Muscle layer of duodenum (tissue), 2 donors: ENCODE measurements around the gene PTPRM.

Experiments
- H3K27ac ChIP-seq: one replicate; pipeline ENCODE4 v1.7.0; 2013; ENCODE audit warnings: mild to moderate bottlenecking, low read length
- H3K27me3 ChIP-seq: one replicate; pipeline ENCODE4 v1.7.0; 2013; ENCODE audit warnings: low read depth, mild to moderate bottlenecking, control low read depth, low read length
- H3K36me3 ChIP-seq, 2 donors: one replicate each; pipeline ENCODE4 v1.7.0; 2013; ENCODE audit warnings: low read length in 2 of 2, control low read depth in 1 of 2, mild to moderate bottlenecking in 1 of 2; ENCODE audit not compliant: insufficient read depth in 2 of 2, control insufficient read depth in 1 of 2
- H3K4me1 ChIP-seq, 2 donors: one replicate each; pipeline ENCODE4 v1.7.0; 2013; ENCODE audit warnings: low read length in 2 of 2, mild to moderate bottlenecking in 2 of 2, control low read depth in 1 of 2, moderate library complexity in 1 of 2; ENCODE audit not compliant: insufficient read depth in 2 of 2, control insufficient read depth in 1 of 2
- H3K4me3 ChIP-seq, 2 donors: one replicate each; pipeline ENCODE4 v1.7.0; 2013; ENCODE audit warnings: low read length in 2 of 2, low read depth in 1 of 2, mild to moderate bottlenecking in 1 of 2
- H3K9me3 ChIP-seq, 2 donors: one replicate each; pipeline ENCODE4 v1.7.0; 2013; ENCODE audit warnings: low read length in 2 of 2, control low read depth in 1 of 2, mild to moderate bottlenecking in 1 of 2; ENCODE audit not compliant: control insufficient read depth in 1 of 2
- donor health status: healthy.

The PTPRM gene

GRCh38 chr18:7990670-7991069 lies 423.6 kb downstream of the PTPRM start:
- Histone ChIP-seq H3K27me3 (no peaks in the 10 kb centered on the region), H3K9me3 (no peaks in the 10 kb centered on the region), H3K4me3 (no peak overlapping the region), H3K36me3 (no peaks in the 10 kb centered on the region), H3K4me1 (no peaks in the 10 kb centered on the region), H3K27ac (no peak overlapping the region)

- Histone ChIP-seq H3K36me3 (no peaks in the 10 kb centered on the region), H3K27me3 (no peaks in the 10 kb centered on the region), H3K4me3 (no peak overlapping the region), H3K4me1 (no peaks in the 10 kb centered on the region), H3K9me3 (no peaks in the 10 kb centered on the region), H3K27ac (no peak overlapping the region)
Measured at GRCh38 chr18:8001711-8002301, 434.7 kb downstream of the PTPRM start.

GRCh38 chr18:8003878-8004675 lies 437.0 kb downstream of the PTPRM start:
- Histone ChIP-seq H3K36me3 (no peaks in the 10 kb centered on the region), H3K27me3 (no peaks in the 10 kb centered on the region), H3K9me3 (no peaks in the 10 kb centered on the region), H3K27ac (no peak overlapping the region), H3K4me3 (no peak overlapping the region), H3K4me1 (no peaks in the 10 kb centered on the region)

- Histone ChIP-seq H3K27ac (no peak overlapping the region), H3K4me1 (no peaks in the 10 kb centered on the region), H3K27me3 (no peaks in the 10 kb centered on the region), H3K4me3 (no peak overlapping the region), H3K36me3 (no peaks in the 10 kb centered on the region), H3K9me3 (no peaks in the 10 kb centered on the region)
Measured at GRCh38 chr18:8004792-8005191, 437.7 kb downstream of the PTPRM start.

GRCh38 chr18:8005870-8006569 lies 438.9 kb downstream of the PTPRM start:
- Histone ChIP-seq H3K27me3 (no peaks in the 10 kb centered on the region), H3K4me1 (no peaks in the 10 kb centered on the region), H3K9me3 (no peaks in the 10 kb centered on the region), H3K36me3 (no peaks in the 10 kb centered on the region), H3K4me3 (no peak overlapping the region), H3K27ac (no peak overlapping the region)

- Histone ChIP-seq H3K4me3 (no peak overlapping the region), H3K27me3 (no peaks in the 10 kb centered on the region), H3K4me1 (no peaks in the 10 kb centered on the region), H3K36me3 (no peaks in the 10 kb centered on the region), H3K27ac (no peak overlapping the region), H3K9me3 (no peaks in the 10 kb centered on the region)
Measured at GRCh38 chr18:8006979-8007378, 439.9 kb downstream of the PTPRM start.

- Histone ChIP-seq H3K4me3 (no peak overlapping the region), H3K27ac (no peak overlapping the region), H3K36me3 (no peaks in the 10 kb centered on the region)
Measured at GRCh38 chr18:8008033-8008432, 440.9 kb downstream of the PTPRM start.

GRCh38 chr18:8011361-8011760 lies 444.2 kb downstream of the PTPRM start:
- no peaks in the 10 kb centered on the region for H3K9me3 ChIP-seq
- no peaks in the 10 kb centered on the region for H3K36me3 ChIP-seq
- H3K27ac ChIP-seq = no peak overlapping the region
- H3K4me1 ChIP-seq = no peaks in the 10 kb centered on the region
- no peak overlapping the region for H3K4me3 ChIP-seq
- H3K27me3 ChIP-seq = no peaks in the 10 kb centered on the region

More at GRCh38 chr18:8008033-8008432, 440.9 kb downstream of the PTPRM start:
- Histone ChIP-seq H3K4me1 (no peaks in the 10 kb centered on the region), H3K9me3 (no peaks in the 10 kb centered on the region), H3K27me3 (no peaks in the 10 kb centered on the region)

GRCh38 chr18:8011906-8012305 lies 444.8 kb downstream of the PTPRM start:
- Histone ChIP-seq H3K4me1 (no peaks in the 10 kb centered on the region), H3K4me3 (no peak overlapping the region), H3K9me3 (no peaks in the 10 kb centered on the region), H3K27ac (no peak overlapping the region), H3K27me3 (no peaks in the 10 kb centered on the region), H3K36me3 (no peaks in the 10 kb centered on the region)

- Histone ChIP-seq H3K27ac (no peak overlapping the region), H3K36me3 (no peaks in the 10 kb centered on the region), H3K4me3 (no peak overlapping the region), H3K27me3 (no peaks in the 10 kb centered on the region), H3K9me3 (no peaks in the 10 kb centered on the region), H3K4me1 (no peaks in the 10 kb centered on the region)
Measured at GRCh38 chr18:8018701-8019331, 451.7 kb downstream of the PTPRM start.

GRCh38 chr18:8019600-8019999 lies 452.5 kb downstream of the PTPRM start:
- H3K27me3 ChIP-seq = no peaks in the 10 kb centered on the region
- H3K9me3 ChIP-seq = no peaks in the 10 kb centered on the region
- no peaks in the 10 kb centered on the region for H3K4me1 ChIP-seq
- H3K4me3 ChIP-seq = no peak overlapping the region
- H3K27ac ChIP-seq = no peak overlapping the region
- no peaks in the 10 kb centered on the region for H3K36me3 ChIP-seq
